Activated T-helper 9 cell treated with anti-CD3 and anti-CD28 coated beads, Interleukin-2, amount 50 U/mL, for 16 hours (primary cell): ENCODE results near the gene ZDHHC4.
A peak's percentile ranks its signal among the peaks of the same experiment; 100 is the strongest.
"Not testable (repeated sequence)": the region's sequence is repeated elsewhere in the genome, so short reads cannot be mapped to it uniquely, and the experiment has no call there.

ENCODE experiments used
- DNase-seq: peaks from one replicate; pipeline ENCODE4 v3.0.0-alpha.2; 2020; ENCODE audit warnings: low read depth

ZDHHC4 gene

DNA sequence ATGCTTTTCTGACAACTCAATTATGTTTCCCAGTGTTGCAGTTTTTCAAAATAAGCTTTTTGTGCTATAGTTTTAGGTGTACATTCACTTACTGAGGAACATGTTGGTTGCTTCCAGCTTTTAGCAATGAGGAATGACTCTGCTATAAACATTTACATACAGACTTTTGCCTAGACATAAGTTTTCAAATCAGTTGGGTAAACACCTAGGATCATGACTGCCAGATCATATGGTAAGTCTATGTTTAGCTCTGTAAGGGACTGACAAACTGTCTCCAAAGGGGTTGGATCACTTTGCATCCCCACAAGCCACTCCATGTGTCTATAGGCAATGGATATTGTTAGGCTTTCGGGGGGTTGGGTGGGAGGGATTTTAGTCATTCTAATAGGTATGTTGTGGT is 15.1 kb upstream of the ZDHHC4 start:
- DNase-seq, result no peak

DNA sequence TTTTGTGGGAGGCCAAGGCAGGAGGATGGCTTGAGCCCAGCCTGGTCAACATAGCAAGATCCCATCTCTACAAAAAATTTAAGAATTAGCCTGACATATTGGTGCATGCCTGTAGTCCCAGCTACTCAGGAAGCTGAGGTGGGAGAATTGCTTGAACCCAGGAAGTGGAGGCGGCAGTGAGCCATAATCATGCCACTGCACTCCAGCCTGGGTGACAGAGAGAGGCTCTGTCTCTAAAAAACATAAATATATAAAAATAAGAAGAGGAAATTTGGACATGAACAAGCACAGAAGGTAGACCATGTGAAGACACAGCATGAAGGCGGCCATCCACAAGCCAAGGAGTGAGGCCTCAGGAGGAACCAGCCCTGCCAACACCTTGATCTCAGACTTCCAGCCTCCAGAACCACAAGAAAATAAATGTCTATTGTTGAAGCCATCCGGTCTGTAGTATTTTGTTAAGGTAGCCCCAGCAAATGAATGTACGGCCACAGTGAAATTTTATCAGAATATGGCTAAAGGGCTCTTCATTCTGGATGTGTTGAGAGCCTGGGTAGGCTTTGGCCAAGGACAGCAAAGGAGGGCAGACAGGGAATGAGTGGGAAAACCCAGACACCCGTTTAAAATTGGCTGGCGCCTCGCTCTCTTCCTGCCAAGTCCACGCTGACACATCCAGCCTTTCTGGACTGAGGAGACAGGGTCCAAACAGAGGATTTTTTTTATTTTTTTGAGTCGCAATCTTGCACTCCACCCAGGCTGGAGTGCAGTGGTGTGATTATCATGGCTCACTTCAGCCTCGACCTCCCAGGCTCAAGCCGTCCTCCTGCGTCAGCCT is 13.1 kb upstream of the ZDHHC4 start:
- DNase-seq, result no peak

DNA sequence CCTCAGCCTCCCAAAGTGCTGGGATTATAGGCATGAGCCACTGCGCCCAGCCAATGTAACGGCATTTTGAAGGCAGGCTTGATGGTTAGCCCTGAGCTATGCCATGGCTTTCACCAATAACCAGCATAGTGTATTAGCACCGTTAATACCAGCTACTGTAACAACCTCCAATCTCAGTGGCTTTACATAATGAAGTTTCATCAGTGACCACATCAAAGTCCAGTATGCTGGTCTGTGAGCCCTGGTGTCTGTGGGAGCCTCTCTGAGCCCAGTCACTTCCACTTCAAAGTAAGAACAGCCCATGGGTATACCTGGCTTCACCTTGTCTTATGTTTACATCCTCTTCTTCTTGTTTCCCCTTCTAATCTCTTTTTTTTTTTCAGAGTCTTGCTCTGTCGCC is 11.6 kb upstream of the ZDHHC4 start:
- no peak for DNase-seq

DNA sequence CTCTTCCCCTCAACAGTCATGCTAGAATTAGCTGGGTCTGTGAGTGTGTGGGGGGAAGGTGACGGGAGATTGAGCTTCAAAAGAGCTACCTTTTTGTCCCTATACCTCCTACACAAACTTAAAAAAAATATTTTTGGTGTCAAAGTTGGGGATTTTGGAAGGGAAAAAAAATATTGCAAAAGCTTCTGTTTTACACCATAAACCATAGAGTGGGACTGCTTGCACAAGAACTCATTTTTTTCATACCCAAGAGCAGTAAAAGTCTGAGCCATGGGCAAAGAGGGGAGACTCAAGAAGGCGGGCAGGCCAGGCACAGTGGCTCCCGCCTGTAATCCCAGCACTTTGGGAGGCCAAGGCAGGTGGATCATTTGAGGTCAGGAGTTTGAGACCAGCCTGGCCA is 9.4 kb upstream of the ZDHHC4 start:
- DNase-seq, result no peak

DNA sequence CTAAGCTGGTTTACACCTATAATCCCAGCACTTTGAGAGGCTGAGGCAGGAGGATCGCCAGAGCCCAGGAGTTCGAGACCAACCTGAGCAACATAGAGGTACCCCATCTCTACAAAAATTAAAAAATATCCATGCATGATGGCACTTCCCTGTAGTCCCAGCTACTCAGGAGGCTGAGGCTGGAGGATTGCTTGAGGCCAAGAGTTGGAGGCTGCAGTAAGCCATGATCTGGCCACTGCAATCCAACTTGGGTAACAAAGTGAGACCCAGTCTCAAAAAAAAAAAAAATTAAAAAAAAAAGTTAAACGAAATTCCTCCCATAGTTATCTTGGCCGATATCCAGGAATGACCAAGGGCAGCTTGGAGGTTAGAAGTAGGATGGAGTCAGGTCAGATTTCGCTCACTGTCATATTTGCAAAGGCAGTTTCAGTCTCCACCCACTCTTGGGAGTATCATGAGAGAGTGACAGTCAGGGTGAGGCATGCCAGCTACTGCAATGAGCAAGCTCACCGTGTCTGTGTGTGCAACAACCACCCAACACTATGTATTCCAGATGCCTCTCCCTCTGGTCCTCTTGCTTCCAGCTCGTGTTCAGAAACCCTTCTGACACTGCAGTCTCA is 6.0 kb upstream of the ZDHHC4 start:
- DNase-seq, result no peak

DNA sequence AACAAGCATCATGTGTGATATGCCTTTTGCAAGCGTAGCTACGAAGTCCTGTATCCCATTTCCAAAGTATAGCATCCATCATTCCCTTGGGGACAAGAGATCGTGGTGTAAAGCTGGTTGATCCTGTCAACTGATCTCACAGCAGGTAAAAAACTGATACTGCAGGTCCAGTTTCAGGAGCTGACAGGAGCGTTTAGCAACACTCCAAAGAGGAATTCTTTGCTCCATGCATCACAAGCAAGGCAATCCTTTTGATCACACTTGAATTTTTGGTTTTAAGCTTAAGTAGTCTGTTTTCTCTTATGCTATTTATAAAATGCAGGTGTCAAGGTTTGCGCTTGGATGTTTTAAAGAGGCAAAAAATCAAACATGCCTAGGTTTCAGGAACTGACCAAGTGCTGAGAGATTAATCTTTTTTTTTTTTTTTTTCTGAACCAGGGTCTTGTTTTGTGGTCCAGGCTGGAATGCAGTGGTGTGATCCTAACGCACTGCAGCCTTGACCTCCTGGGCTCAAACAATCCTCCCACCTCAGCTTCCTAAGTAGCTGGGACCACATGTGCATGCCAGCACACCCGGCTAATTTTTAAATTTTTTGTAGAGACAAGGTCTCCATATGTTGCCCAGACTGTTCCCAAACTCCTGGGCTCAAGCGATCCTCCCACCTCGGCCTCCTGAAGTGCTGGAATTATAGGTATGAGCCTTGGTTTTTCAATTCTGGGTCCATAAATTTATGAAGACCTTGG is 1.8 kb upstream of the ZDHHC4 start:
- DNase-seq, result no peak

DNA sequence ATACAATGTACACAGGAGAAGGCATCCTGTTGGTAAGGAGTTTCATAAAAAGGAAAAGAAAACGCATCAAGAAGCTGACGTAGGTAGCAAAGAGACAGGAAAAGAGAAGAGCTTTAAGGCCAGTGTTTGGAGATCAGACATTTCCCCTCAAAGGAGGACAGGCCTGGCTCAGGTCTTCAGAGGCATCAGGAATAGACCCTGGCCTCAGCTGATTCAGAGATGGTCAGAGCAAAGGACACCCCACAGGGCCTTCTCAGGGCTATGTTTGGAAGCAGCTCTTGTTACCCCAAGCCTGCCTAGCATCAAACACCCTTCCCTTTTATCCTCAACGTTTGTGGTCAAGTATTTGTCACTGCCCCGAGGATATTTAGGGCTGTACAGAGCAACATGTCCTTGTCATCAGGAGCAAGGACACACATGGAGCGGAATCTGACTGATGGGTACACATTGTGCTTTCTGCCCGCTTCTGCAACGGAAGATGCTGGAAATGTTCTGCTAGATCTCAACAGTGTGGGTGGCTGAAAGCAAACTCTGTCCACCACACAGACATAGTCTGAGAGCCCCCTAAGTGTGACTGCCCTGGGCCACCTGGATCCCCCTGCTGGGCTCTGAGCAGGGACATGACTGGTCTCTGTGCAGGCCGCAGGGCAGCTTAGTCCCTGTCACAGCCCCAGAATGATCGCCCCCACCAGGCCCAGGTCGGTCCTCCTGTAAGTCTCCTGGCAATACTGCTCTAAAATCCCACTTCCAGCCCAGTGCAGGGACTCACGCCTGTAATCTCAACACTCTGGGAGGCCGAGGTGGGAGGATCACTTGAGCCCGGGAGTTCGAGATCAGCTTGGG is 1.0 kb upstream of the ZDHHC4 start:
- DNase-seq, result no peak

DNA sequence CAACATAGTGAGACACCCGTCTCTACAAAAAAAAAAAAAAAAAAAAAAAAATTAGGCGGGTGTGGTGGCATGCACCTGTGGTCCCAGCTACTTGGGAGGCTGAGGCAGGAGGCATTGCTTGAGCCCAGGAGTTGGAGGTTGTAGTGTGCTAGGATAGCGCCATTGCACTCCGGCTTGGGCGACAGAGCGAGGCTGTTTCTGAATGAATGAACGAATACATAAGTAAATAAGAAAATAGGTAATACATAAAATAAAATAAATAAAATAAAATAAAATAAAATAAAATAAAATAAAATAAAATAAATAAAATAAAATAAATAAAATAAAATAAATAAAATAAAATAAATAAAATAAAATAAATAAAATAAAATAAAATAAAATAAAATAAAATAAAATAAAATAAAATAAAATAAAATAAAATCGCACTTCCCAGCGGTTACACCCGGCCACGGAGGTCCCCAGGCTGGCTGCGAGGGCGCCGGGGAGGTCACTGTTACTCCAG is 336 bp upstream of the ZDHHC4 start:
- not testable (repeated sequence) for DNase-seq

DNA sequence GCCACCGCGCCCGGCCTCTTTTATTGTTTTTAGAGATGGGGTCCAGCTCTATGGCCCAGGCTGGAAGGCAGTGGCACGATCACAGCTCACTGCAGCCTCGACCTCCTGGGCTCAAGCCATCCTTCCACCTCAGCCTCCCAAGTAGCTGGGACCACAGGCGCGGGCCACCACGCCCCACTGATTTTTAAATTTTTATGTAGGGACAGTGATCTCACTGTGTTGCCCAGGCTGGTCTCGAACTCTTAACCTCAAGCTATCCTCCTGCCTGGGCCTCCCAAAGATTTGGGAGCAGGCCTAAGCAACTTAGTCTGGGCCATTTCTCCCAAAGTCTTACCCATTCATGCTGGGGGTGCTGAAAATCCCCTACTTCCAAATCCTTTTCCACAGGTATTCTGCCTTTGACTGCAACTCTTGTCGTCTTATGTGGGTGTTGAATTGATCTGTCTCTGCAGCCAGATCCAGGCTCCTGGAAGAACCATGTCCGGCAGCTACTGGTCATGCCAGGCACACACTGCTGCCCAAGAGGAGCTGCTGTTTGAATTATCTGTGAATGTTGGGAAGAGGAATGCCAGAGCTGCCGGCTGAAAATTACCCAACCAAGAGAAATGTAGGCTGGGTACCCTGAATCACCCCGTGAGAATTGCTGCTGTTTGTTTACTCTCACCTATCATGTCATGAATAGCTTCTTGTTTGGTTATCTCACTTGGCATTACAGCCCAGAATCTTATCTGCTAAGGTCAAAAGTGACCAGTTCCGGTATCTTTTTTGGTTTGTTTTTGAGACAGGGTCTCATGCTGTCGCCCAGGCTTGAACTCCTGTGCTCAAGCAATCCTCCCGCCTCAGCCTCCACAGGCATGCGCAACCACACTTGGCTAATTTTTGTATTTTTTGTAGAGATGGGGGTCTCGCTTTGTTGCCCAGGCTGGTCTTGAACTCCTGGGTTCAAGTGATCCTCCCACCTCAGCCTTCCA is 1.1 kb downstream of the ZDHHC4 start:
- DNase-seq, result no peak

DNA sequence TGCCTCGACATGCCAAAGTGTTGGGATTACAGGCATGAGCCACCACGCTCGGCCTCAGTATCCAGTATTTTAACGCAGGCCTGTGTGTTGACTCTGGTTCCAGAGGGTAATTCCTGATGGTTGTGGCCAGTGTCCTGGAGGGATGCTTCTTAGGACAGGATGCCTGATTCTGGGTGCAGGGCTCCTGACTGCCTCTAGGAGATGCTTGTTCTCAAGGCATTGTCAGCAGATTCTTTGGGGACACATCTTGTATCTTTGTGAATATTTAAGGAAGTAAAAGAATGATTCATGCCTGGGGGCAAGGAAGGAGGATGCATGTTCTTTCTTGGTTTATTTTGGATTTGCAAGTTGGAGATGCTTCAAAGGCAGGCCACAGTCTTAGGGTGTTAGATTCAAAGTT is 2.2 kb downstream of the ZDHHC4 start:
- no peak for DNase-seq

DNA sequence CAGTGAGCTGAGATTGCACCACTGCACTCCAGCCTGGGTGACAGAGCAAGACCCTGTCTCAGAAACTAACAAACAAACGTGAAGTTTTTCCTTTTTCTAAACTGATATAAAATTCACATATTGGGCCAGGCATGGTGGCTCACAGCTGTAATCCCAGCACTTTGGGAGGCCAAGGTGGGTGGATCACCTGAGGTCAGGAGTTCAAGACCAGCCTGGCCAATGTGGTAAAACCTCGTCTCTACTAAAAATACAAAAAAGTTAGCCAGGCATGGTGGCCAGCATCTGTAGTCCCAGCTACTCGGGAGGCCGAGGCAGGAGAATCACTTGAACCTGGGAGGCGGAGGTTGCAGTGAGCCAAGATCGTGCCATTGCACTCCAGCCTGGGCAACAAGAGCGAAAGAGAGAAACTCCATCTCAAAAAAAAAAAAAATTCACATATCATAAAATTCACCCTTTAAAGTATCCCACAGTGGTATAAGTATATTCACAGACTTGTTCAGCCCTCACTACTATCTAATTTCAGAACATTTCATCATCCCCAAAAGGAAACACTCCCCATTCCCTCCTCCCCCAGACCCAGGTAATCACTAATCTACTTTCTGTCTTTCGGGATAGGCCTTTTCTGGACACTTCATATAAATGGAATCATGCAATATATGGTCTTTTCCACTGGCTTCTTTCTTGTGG is 8.6 kb downstream of the ZDHHC4 start:
- DNase-seq, result not testable (repeated sequence)

DNA sequence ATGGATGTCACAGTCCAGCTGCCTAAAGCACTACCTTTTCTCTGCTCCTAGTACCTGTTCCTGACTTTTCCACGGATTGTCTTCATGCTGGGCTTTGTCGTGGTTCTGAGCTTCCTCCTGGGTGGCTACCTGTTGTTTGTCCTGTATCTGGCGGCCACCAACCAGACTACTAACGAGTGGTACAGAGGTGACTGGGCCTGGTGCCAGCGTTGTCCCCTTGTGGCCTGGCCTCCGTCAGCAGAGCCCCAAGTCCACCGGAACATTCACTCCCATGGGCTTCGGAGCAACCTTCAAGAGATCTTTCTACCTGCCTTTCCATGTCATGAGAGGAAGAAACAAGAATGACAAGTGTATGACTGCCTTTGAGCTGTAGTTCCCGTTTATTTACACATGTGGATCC is 11.3 kb downstream of the ZDHHC4 start:
- no peak for DNase-seq

DNA sequence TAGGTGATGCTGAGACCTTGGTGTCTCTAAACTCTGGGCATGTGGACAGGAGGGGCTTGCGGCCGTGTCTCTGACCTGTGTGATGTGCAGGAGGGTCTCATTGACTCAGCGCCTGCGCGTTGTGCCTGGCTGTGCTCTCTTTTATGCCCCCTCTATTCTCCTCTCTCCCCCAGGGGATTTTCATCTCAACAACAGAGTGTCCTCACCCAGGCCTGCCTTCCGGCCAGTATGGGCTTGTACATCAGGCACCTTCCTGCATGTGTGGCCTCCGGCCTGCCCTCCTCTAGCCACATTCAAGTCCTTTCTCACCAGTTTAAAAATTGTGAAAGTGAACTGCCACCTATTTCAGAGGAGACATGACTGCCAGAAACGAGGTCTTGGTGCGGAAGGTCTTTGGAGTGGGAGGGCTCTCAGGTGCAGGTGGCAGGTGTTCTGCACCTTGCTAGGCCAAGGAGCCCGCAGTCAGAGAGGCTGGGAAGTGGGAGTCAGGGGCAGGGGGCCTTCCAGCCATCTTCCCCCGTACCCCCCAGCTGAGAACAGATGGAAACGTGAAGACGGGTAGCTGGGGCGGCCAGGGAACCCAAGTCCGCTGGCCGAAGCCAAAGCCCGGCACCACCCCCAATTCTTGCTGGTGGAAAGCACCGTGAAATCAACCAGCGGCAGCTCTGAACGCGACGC is 12.0 kb downstream of the ZDHHC4 start:
- DNase-seq, result no peak

DNA sequence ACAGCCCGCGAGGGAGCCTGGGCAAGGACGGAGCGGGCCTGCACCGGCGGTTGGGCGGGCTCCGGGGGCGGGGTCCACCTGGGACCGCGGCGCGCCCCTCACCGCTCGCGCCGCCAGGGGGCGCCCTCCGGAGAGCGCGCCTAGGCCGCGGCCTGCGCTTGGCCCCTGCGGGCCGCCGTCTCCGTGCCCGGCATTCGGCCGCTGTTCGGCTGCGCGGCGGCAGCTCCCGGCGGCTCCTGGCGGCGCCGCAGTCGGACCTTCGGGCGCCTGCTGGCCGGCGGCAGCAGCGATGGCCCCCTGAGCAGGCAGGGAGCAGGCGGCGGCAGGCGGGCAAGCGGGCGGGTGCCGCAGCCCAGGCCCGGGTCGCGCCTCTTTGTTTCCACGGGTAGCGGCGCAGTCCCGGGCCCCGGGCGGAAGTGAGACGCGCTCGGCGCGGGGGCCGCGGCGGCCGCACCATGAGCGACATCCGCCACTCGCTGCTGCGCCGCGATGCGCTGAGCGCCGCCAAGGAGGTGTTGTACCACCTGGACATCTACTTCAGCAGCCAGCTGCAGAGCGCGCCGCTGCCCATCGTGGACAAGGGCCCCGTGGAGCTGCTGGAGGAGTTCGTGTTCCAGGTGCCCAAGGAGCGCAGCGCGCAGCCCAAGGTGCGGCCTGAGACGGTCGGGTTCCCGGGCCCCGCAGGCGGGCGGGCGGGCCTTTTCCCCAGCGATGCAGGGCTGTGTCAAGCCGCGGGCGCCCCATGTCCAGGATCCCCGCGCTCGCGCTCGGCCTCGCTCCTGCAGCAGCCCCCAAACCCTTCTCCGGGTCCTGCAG is 12.8 kb downstream of the ZDHHC4 start, which contains the start of gene INTS15:
Gene INTS15, plus strand, starts transcription at position 193 of the 816 bp plus-strand sequence. Its CDS starts 263 bp downstream, at position 456.
- DNase-seq, result peak; percentile 75

DNA sequence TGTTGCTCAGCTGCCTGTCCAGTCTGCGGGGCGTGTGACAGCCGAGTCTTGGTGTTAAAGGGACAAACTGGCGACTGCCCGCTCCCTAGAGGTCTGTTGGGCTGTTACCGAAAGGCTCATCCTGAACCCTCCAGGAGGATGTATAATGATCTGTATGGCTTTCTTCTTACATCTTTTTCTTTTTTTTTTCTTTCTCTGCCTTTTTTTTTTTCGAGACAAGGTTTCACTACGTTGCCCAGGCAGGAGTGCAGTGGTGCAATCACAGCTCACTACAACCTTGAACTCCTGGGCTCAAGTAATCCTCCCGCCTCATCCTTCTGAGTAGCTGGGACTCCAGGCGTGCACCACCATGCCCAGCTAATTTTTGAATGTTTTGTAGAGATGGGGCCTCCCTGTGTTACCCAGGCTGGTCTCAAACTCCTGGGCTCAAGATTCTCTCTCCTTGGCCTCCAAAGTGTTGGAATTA is 13.4 kb downstream of the ZDHHC4 start:
- DNase-seq, result no peak

DNA sequence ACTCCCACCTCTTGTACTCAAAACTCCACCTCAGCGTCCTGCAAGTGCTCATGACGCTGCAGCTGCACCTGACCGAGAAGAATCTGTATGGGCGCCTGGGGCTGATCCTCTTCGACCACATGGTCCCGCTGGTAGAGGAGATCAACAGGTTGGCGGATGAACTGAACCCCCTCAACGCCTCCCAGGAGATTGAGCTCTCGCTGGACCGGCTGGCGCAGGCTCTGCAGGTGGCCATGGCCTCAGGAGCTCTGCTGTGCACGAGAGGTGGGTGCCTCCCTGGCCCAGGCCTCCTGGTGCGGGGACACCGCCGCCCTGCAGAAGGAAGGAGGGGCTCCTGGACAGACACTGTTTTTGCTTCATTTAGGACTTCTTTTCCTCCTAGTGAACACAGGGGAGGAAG is 22.8 kb downstream of the ZDHHC4 start:
- DNase-seq, result no peak

DNA sequence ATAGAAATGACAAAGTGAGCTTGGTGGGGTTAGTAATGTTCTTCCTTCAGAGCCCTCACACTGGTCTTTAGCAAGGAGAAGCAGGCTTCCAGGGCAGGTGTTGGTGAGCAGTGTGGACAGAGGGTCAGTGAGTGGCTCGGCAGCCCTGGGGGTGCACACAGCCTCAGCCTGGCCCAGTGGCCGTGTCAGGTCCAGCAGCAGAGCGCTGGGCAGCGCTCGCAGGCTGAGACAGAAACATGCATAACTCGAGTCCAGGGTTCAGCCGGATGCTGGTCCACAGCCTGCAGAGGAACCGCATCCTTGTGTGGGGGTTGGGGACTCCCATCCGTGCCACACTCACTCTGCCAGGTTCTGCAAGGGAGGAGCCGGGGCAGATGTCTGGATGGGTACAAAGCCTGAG is 27.2 kb downstream of the ZDHHC4 start:
- DNase-seq, result no peak

DNA sequence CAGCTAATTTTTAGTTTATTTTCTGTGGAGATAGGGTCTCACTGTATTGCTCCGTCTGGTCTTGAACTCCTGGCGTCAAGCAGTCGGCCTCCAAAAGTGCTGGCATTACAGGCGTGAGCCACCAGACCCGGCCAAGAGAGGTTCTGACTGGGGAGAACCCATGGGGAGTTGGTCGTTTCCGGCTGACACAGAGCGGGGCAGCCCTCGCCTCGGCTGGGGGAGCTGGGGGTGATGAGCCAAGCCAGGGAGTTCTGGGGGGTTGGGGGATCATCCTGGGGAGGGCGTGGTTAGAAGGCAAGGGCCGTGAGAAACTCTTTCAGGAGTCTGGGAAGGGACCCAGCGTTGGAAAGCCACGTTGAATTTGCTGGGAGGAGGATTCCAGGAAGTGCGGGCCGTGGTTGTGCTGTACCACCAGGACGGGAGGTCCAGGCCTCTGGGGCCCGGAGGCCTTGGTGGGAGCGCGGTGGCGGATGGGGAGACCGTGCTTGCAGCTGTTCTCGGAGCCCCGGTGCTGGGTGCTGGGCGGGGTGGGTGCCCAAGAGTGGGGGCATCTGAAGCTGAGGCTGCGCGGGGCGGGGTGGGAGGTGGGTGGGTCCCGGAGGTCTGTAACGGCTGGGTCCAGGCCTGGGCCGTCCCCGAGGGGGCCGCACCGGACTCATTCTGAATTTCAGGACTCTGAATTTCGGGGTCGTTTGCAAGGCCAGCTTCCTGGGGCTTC is 29.8 kb downstream of the ZDHHC4 start:
- no peak for DNase-seq
